Measurements from ENCODE around the gene ACER3.
"Not testable (repeated sequence)": the region's sequence is repeated elsewhere in the genome, so short reads cannot be mapped to it uniquely, and the experiment has no call there.

The ACER3 gene

DNA sequence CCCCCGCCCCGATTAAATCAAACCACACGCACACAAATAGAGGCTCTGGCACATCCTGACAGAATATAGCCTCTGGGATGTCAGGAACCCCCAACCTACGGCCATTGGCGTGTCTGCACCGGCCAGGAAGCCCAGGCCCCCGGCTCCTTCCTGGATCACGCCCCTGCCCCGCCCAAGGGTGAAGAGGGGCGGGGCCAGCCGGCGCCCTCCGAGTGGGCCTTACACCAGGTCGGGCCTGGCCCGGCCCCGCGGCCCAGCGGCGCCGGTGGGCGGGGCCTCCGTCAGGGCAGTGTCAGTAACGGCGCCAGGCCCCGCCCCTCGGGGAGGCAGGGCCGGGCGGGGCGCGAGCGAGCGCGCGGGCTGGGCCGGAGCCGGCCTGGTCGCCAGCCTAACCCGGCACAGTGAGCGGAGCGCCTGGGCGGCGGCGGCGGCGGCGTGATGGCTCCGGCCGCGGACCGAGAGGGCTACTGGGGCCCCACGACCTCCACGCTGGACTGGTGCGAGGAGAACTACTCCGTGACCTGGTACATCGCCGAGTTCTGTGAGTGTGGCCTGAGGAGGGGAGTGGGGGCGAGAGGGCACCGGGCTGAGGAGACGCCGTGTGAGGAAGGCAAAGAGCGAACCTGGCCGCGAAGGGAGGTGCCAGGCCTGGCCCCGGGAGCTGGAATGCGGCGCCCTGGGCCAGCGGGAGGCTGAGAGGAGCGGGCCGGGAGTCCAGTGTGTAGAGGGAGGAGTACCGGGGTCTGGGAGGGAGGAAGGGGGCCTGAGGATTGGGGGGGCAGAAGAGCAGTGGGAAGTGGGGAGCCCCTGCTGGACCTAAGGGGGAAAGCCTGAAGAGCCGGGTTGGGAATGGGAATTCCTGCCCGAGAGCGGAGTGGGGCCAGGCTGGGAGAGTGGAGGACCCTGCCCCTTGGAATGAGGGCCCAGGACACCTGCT is at the start of gene ACER3:
Gene ACER3 (plus strand): TSS at position 380 of the 937 bp plus-strand sequence. CDS start 59 bp downstream, at position 439.
- DNase-seq: peak; percentile 95

DNA sequence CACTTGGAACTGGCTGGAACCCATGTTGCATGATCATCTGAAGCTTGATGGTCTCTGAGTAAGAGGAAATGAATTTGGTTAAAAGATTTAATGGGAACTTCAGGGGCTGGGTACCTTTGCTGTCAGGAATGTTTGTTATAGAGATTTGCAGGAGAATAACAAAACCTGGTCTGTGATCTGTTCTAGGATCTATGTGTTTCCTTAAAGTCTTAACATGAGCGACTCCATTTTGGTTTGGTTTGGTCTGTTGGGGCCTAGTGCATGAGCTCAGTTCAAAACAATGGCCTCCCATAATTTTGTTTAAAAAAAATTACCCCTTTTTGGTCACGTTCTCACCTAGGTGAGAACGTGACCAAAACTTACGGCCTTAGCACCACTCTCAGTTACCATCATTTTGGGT is 49.5 kb upstream of the ACER3 start:
- no peak for DNase-seq

DNA sequence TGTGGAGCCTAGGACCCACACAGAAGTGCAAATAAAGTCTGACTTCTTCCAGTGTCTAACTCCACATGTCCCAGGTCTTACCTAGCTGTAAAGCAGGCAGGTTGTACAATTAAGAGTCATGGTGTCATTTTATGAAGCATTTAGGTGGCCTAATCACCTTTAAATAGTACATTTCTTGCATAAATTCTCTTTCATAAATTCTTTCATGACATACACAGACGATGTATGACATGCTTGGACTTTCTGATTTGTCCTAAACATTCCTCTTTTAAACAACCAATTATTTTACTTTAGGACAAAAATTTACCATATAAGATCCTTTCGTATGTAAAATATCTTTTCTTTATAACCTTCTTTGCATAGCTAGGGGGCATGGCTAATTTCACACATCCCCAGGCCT is 46.3 kb upstream of the ACER3 start:
- no peak for DNase-seq

DNA sequence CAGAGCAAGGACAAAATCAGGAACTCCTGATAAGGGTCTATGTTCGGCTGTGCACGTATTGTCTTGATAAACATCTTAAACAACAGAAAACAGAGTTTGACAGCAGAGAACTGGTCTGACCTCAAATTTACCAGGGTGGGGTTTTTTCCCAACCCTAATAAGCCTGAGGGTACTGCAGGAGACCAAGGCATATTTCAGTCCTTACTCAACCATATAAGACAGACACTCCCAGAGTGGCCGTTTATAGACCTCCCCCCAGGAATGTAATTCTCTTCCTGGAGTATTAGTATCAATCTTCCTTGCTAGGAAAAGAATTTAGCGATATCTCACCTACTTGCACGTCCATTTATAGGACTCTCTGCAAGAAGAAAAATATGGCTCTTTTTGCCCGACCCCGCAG is 45.0 kb upstream of the ACER3 start:
- DNase-seq: not testable (repeated sequence)

DNA sequence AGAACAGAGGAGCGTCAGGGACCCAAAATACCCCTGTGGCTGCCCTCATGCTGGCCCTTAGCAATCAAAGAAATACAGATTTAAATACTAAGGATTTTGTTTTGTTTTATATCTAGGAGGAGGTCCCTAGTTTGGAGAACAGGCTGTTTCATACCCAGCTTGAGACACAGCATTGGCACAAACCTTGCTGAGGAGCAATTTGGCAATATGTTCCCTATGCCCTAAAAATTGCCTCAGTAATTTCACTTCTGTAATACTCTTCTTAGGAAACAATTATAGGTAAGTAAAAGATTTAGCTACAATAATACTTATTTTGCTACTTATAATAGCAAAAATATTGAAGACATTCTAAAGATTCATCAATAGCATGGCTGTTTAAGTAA is 40.5 kb upstream of the ACER3 start:
- no peak for DNase-seq

DNA sequence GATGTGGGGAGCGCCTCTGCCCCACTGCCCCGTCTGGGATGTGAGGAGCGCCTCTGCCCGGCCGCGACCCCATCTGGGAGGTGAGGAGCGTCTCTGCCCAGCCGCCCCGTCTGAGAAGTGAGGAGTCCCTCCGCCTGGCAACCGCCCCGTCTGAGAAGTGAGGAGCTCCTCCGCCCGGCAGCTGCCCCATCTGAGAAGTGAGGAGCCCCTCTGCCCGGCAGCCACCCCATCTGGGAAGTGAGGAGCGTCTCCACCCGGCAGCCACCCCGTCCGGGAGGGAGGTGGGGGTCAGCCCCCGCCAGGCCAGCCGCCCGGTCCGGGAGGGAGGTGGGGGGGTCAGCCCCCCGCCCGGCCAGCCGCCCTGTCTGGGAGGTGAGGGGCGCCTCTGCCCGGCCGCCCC is 39.3 kb upstream of the ACER3 start:
- DNase-seq: not testable (repeated sequence)

DNA sequence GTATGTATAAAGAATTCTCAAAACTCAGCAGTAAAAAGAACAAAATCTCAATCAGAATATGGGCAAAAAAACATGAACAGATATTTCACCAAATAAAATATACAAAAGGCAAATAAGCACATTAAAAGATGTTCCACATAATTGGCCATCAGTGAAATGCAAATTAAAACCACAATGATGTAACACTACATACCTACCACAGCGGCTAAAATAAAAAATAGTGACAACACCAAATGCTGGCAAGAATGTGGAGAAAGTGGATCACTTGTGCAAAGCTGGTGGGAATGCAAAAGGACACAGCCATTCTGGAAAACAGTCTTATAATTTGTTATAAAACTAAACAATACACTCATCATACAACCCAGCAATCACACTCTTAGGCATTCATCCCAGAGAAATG is 38.3 kb upstream of the ACER3 start:
- DNase-seq: no peak

DNA sequence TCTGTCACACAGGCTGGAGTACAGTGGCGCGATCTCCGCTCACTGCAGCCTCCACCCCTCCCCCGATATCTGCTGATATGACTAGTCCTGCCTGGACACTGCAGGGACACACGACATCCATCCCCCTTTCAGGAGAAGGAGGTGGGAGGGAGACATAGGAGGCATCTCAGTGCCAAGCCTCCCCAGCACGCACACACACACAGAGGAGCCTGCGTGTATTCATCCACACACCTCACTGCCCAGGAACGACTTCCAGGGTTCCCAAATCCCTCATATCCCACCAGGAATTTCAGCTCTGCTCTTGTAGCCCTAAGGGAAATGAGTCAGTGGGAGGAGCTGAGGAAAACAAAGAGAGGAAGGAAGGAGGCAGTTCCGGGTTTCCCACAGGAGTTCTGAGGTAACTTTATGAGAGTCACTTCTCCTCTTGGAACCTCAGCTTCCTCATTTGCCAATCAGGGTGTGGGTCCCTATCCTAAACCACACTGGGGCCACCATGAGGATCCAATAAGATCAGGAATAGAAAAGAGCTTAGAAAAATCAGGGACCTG is 37.2 kb upstream of the ACER3 start:
- DNase-seq: no peak

DNA sequence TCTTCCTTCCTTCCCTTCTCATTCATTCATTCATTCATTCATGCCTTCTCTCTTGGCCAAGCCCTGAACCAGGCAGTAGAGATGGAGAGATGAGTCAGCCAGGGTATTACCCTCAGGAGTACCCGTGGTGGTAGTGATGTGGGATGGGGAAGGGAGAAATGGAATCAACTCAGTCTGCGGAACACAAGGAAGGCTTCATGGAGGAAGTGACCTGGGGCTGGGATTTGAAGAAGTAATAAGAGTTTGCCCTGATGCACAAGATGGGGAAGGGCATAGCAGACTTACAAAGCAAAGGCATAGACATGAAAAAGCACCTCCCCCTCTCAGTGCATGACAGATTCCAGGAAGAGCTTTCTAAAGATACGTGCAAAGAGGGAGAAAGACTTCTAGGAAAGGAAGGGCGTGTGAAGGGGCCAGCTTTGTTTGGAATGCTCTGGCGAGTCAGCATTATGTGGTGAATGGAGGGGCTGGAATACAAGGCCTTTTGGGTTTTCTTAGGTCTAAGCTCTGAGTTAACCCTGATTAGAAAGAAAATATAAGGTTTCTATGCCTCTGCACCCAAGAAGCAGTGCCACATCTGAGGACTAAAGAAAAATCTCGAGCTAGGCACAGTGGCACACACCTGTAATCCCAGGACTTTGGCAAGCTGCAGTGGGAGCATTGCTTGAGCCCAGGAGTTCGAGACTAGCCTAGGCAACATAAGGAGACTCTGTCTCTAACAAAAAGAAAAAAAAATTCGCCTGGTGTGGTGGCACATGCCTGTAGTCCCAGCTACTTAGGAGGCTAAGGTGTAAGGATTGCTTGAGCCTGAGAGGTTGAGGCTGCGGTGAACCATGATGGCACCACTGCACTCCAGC is 36.4 kb upstream of the ACER3 start:
- DNase-seq: no peak

DNA sequence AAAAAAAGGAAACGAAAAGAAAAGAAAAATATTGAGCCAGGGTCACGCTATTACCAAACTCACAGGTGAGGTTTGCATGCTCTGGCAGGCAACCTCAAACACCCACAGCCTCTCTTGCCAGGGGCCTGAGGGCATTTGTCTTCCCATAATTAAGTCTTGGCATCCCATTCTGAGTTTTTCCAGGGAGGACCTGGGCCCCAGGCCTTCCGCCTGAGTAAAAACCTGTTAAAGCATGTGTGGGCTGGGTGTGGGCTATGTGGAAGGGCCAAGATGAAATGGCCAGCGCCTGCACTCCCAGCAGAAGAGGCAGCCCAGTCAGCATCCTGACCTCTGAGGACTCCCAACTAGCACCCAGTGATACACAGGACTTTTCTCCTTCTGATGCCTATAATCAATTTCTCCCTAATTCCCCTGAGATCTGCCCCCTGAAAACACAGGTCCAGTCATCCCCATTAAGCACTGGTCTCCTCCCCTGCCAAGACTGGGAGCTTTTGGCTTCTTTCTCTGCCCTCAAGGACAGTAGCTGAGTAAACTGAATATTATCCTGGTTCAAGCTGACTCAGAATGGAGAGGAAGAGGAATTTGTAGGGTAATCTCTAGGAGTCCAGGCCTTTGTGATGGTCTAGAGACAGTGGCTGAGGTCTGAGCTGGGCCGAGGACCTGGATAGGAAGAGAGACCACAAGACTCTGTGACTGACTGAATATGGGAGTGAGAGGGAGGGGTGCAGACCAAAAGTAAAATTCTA is 35.6 kb upstream of the ACER3 start:
- DNase-seq: no peak

DNA sequence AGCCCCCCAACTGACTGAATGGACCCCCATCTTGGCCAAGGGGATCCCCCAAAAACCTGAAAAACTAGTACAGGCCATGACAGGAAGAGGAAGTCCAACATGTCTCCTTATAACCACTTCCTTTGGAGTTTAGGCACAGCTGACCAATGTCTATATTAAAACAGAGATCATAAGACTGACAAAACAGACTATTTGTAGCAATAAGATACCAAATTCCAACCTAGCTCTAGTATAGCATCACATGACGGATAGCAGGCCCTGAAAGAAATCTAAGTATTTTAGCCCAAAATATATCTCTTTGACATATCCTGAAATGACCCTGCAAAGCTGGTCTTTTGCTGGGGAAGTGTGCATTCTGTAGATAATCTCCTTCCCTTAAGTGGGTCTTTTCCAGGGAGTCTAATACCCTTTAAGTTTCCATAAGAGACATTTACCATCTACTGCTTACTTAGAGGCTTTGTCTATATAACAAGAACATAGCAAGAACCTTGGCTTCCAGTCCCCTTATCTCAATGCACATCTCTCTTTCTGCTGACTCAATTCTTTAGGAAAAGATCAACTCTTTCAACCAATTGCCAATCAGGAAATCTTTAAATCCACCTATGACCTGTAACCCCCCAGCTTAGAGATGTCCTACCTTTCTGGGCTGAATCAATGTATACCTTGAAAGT is 34.9 kb upstream of the ACER3 start:
- DNase-seq: no peak

DNA sequence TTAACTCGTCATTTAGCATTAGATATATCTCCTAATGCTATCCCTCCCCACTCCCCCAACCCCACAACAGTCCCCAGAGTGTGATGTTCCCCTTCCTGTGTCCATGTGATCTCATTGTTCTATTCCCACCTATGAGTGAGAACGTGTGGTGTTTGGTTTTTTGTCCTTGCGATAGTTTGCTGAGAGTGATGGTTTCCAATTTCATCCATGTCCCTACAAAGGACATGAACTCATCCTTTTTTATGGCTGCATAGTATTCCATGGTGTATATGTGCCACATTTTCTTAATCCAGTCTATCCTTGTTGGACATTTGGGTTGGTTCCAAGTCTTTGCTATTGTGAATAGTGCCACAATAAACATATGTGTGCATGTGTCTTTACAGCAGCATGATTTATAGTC is 34.2 kb upstream of the ACER3 start:
- not testable (repeated sequence) for DNase-seq

DNA sequence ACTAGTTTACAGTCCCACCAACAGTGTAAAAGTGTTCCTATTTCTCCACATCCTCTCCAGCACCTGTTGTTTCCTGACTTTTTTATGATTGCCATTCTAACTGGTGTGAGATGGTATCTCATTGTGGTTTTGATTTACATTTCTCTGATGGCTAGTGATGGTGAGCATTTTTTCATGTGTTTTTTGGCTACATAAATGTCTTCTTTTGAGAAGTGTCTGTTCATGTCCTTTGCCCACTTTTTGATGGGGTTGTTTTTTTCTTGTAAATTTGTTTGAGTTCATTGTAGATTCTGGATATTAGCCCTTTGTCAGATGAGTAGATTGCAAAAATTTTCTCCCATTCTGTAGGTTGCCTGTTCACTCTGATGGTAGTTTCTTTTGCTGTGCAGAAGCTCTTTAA is 33.7 kb upstream of the ACER3 start:
- DNase-seq: not testable (repeated sequence)

DNA sequence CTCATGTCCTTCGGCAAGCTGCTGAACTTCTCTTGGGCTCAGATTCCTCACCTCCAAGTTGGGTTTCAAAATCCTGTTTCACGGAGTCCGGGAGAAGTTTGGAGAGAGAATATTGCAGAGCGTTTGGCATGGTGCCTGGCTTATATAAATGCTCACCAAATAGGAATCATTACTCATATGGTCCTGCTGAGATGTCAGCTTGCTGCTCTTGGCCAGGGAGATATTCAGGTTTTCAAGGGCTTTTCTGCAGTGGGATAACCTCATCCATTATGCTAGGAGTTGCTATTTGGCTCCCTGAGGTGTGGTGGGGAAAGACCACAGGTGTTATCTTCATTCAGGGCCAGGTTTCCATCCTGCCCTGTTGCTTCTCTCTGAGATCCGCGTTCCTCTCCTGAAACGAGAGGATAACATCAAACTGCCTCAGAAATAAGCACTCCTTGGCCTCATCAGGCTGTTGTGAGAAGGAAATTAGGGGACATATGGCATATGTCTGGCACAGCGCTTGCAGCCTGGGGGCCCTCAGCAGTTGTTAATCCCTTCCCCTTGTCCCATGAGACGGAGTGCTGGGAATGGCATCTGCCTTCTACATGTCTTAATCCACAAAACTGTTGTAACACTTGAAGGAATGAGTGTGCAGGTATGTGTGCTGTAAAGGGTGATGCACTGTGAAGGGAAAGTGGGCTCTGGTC is 29.9 kb upstream of the ACER3 start:
- no peak for DNase-seq

DNA sequence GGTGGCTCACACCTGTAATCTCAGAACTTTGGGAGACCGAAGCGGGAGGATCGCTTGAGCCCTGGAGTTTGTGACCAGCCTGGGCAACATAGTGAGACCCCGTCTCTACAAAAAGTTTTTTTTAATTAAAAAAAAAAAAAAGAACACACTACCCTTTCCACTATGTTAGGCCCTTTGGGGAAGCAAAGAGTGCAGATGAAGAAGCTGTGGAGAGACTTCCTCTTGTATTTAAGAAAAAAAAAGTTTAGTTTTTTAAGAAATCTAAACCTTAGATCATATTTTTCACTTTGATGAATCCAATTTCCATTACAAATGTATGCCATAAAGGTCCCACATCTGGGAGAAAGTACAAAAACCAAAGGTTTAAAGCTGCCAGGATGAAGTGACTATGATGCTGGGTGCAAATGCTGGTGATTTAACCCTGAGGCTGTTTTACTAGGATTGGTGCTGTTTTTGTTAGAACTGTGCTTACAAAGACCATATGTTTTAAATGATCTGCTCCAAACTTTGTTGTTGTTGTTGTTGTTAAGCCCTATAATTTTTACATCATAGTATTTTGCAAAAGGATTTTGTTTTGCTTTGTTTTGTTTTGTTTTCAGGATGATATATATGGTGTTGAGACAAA is 28.9 kb upstream of the ACER3 start:
- DNase-seq: no peak

DNA sequence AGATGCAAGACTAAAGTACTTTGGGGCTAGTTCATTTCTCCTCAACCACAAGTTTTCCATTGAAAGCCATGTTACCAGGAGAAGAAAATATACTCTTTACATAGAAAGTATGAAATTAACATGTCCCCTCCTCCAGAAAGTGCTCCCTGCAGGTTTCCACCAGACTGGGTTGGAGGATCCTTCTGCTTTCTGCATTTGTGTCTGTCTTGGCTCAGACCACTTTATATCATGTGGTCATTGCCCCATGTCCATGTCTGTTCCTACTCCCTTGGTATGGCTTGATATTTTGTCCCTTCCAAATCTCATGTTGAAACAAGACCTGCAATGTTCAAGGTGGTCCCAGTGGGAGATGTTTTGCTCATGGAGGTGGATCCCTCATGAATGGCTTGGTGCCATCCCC is 28.4 kb upstream of the ACER3 start:
- DNase-seq: no peak

DNA sequence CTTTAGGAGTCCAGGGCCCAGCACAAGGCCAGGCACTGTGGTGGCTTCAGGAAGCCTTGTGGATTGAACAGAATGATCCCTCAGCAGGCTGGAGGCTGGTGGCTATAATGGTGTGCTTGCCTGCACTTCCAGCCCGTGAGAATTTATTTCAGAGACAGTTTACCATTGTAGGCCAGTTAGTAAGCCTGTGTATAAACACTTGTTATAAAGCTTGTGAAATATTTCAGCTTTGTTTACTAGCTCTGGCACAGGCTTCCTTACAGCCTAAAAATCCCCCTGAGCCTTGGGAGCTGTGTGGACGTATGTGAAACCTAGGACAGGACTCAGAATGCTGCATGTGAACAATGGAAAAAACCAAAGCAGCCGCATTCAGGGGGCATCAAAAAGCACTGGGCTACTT is 26.6 kb upstream of the ACER3 start:
- no peak for DNase-seq

DNA sequence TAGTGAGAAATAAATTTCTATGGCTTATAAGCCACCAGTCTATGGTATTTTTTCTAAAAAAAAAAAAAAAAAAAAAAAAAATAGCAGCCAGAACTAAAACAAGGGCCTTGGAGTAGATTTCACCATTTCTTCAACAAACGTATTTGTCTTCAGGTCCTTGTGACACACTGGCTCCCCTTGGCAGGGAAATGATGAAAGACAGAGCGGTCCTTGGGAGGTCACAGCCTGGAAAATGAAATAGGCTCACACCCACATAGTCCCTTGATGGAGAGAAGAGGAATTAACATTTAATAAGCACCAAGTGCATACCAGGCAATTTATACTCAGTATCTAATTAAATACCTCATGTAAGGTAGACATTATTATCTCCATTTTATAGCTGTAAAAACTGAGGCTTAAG is 25.7 kb upstream of the ACER3 start:
- DNase-seq: no peak

DNA sequence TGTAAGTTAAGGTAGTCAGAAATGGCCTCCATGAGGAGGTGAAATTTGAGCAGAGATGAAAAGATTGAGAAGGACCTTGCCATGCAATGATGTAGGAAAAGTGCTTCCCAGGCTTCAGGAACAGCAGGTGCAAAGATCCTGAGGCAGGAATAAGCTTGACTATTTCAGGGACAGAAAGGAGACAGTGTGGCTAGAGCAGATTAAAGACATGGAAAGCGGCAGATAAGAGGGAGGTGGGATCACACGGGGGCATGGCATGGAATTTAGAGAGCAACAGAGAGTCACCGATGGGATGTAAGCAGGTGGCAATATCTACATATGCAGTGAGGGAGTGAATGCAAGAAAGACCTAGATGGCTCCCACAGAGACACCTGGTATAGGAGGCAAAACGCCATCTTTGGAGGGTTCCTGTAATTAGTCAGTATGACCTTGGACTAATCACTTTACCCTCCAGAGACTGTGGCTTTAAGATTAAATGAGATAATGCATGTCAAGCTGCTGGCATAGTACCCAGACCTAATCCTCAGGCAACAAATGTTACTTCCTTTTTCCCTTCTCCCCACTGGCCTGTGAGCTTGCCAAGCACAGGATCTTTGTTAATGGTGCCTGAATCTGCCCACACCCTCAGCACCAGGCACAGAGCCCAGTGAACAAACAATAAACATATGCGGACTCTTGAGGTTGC is 24.6 kb upstream of the ACER3 start:
- no peak for DNase-seq

DNA sequence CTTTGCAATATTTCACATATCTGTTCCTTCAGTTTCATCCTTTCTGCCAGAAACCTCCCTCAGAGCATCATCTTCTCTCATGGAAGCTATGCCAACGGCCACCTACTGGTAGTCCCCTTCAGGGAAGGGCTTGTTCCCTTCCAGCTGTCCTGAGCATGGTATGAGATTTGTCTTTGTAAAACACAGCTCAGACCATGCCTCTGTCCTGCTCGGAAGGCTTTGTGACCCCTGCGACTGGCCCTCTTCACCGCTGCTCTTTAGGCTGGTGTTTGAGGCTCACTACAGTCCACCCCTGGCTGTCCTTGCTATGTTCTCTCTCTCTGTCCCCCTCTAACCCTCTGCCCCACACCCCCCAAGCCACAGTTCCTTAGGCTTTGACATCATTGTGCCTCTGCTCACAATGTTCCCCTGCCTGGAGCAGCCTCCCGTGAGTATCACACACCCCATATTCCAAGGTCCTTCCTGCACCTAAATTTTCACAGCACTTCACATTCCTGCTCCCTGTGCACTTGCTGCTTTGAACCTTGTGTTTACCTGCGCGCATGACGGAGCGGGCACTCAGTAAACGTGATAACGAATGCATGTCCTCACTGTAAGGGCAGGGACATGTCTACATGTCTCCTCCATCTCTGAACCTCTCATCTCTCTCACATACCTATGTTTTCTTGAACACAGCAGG is 24.0 kb upstream of the ACER3 start:
- DNase-seq: no peak

All from activated CD8-positive, alpha-beta memory T cell treated with anti-CD3 and anti-CD28 coated beads, Interleukin-2, amount 50 U/mL, for 48 hours (primary cell).